IMR-90 (cell line): Measurements from ENCODE around the gene OR1F1. TPM values are rescaled to one million over a fixed set of nuclear protein-coding genes. Genes with fewer than 3 reads are reported as not detected.
"Not testable (repeated sequence)": the region's sequence is repeated elsewhere in the genome, so short reads cannot be mapped to it uniquely, and the experiment has no call there.

Experiments
- ATAC-seq: fragments of 200-7000 bp; cut with Tn5 transposase; 2 replicates; pipeline ENCODE4 v1.9.1; 2020; ENCODE audit warnings: low read depth, mild to moderate bottlenecking, moderate library complexity
- BruUV-seq: library from RNA; stranded (reverse); fragments of 400-500 nt; replicated peaks from 2 replicates; lab custom pipeline; 2021; lab: Mats Ljungman, UMichigan
- CTCF ChIA-PET: fragments of 300-600 bp; formaldehyde crosslinking; extraction: SDS; loops from one replicate; lab custom pipeline; 2021; ENCODE audit warnings: antibody characterized with exemption; lab: Yijun Ruan, JAX
- POLR2A ChIA-PET: fragments of 300-600 bp; sonication (Branson Sonifier 250); formaldehyde crosslinking; loops from one replicate; lab custom pipeline; 2022; ENCODE audit warnings: antibody characterized with exemption; ENCODE audit not compliant: unreplicated experiment; lab: Charles Lee
- DNase-seq: peaks from one replicate; pipeline ENCODE4 v3.0.0; 2013
- H2AFZ ChIP-seq: replicated peaks from 2 replicates; pipeline ENCODE3; 2013; ENCODE audit warnings: low read length, mild to moderate bottlenecking; ENCODE audit not compliant: poor library complexity
- H2AK5ac ChIP-seq: 2 replicates; pipeline ENCODE4 v1.6.1; 2013; ENCODE audit warnings: low read depth, low read length, inconsistent platforms
- H2AK9ac ChIP-seq: replicated peaks from 2 replicates; pipeline ENCODE3; 2013; ENCODE audit warnings: mild to moderate bottlenecking, low read depth, low read length, moderate library complexity; ENCODE audit not compliant: poor library complexity
- H2BK120ac ChIP-seq: 2 replicates; pipeline ENCODE4 v1.6.1; 2013; ENCODE audit warnings: low read depth, low read length, inconsistent platforms
- H2BK15ac ChIP-seq: 3 replicates; pipeline ENCODE4 v1.6.1; 2013; ENCODE audit warnings: low read depth, low read length, inconsistent platforms
- H2BK20ac ChIP-seq: 2 replicates; pipeline ENCODE4 v1.6.1; 2013; ENCODE audit warnings: low read depth, mild to moderate bottlenecking, inconsistent platforms, low read length, moderate library complexity
- H2BK5ac ChIP-seq: 2 replicates; pipeline ENCODE4 v1.6.1; 2013; ENCODE audit warnings: mild to moderate bottlenecking, low read depth, low read length, inconsistent platforms; ENCODE audit not compliant: poor library complexity, severe bottlenecking
- H3K14ac ChIP-seq: replicated peaks from 2 replicates; pipeline ENCODE4 v1.6.1; 2013; ENCODE audit warnings: low read depth, low read length, inconsistent platforms
- H3K18ac ChIP-seq: 2 replicates; pipeline ENCODE4 v1.6.1; 2013; ENCODE audit warnings: low read depth, low read length, control low read depth
- H3K23ac ChIP-seq: 2 replicates; pipeline ENCODE4 v1.6.1; 2013; ENCODE audit warnings: low read depth, low read length, inconsistent platforms
- H3K27ac ChIP-seq: 2 replicates; pipeline ENCODE4 v1.5.1; 2013; ENCODE audit warnings: mild to moderate bottlenecking, control low read depth, low read length; ENCODE audit not compliant: insufficient read depth
- H3K27me3 ChIP-seq: 2 replicates; pipeline ENCODE4 v1.6.1; 2013; ENCODE audit warnings: low read length; ENCODE audit not compliant: control insufficient read depth, insufficient read depth
- H3K36me3 ChIP-seq: 2 replicates; pipeline ENCODE4 v1.6.1; 2013; ENCODE audit warnings: low read length, mixed read lengths; ENCODE audit not compliant: control insufficient read depth, insufficient read depth
- H3K4ac ChIP-seq: 2 replicates; pipeline ENCODE4 v1.6.1; 2013; ENCODE audit warnings: low read depth, low read length, inconsistent platforms
- H3K4me1 ChIP-seq: 2 replicates; pipeline ENCODE4 v1.6.1; 2013; ENCODE audit warnings: low read length, mixed read lengths; ENCODE audit not compliant: control insufficient read depth, insufficient read depth
- H3K4me2 ChIP-seq: 2 replicates; pipeline ENCODE4 v1.6.1; 2013; ENCODE audit warnings: low read depth, mild to moderate bottlenecking, control low read depth, low read length, moderate library complexity
- H3K4me3 ChIP-seq: 2 replicates; pipeline ENCODE4 v1.5.1; 2013; ENCODE audit warnings: low read depth, mild to moderate bottlenecking, control low read depth, low read length, moderate library complexity; ENCODE audit not compliant: insufficient read depth
- H3K56ac ChIP-seq: 2 replicates; pipeline ENCODE4 v1.6.1; 2013; ENCODE audit warnings: low read length, inconsistent platforms; ENCODE audit not compliant: insufficient read depth; ENCODE audit errors: extremely low read depth
- H3K79me1 ChIP-seq, 2 experiments: 2 replicates each; pipeline ENCODE4 v1.6.1; 2013; ENCODE audit warnings: low read length in 2 of 2, inconsistent platforms in 1 of 2, low read depth in 1 of 2
- H3K9ac ChIP-seq: 2 replicates; pipeline ENCODE4 v1.6.1; 2013; ENCODE audit warnings: low read depth, low read length, control low read depth
- H3K9me1 ChIP-seq: 2 replicates; pipeline ENCODE4 v1.6.1; 2013; ENCODE audit warnings: low read length, inconsistent platforms; ENCODE audit not compliant: insufficient read depth
- H3K9me3 ChIP-seq: 2 replicates; pipeline ENCODE4 v1.6.1; 2013; ENCODE audit warnings: low read length; ENCODE audit not compliant: control insufficient read depth, insufficient read depth
- H4K20me1 ChIP-seq: 2 replicates; pipeline ENCODE4 v1.6.1; 2013; ENCODE audit warnings: low read length, inconsistent platforms; ENCODE audit not compliant: insufficient read depth
- H4K5ac ChIP-seq: 2 replicates; pipeline ENCODE4 v1.6.1; 2013; ENCODE audit warnings: mild to moderate bottlenecking, low read depth, low read length, control low read depth
- H4K8ac ChIP-seq, 2 experiments: 2 replicates each; pipeline ENCODE4 v1.6.1; 2013; ENCODE audit warnings: low read depth in 2 of 2, low read length in 2 of 2, control low read depth in 1 of 2, inconsistent platforms in 1 of 2
- H4K91ac ChIP-seq: 2 replicates; pipeline ENCODE4 v1.6.1; 2013; ENCODE audit warnings: low read depth, low read length, inconsistent platforms; ENCODE audit not compliant: insufficient read depth
- FOS ChIP-seq: fragments of 150-350 bp; IDR thresholded peaks from 2 replicates; pipeline ENCODE4 v1.6.1; 2016; ENCODE audit warnings: low read depth, low read length
- RCOR1 ChIP-seq: IDR thresholded peaks from 2 replicates; pipeline ENCODE4 v1.6.1; 2012; ENCODE audit warnings: mild to moderate bottlenecking, low read length, improper control_type of control experiment; ENCODE audit not compliant: insufficient replicate concordance
- WGBS, 2 experiments: methylation state at CpG; one replicate each; pipeline versions ENCODE4 v1.1.5 to v1.1.7; 2013; ENCODE audit warnings: missing lambda C conversion rate in 2 of 2; ENCODE audit not compliant: insufficient read length in 1 of 2; ENCODE audit errors: extremely low coverage in 2 of 2; 5-methylcytosine and 5-hydroxymethylcytosine counted together
- dilution Hi-C: fragments of 300-500 bp; cut with HindIII; formaldehyde crosslinking; loops from one replicate; pipeline ENCODE4 v1.14.3; 2018; ENCODE audit warnings: low sequenced_read_pairs; ENCODE audit not compliant: unreplicated experiment
- in situ Hi-C: fragments of 300-500 bp; cut with MboI; formaldehyde crosslinking; loops from 3 replicates; pipeline ENCODE4 v1.14.3; 2019; ENCODE audit warnings: low sequenced_read_pairs, inconsistent platforms, mixed read lengths
- intact Hi-C: fragments of 100-400 bp; cut with micrococcal nuclease; formaldehyde crosslinking; loops from 2 replicates; pipeline ENCODE4 v1.10.0; 2022
- polyA plus RNA-seq, 3 experiments: library from polyadenylated mRNA; depleted of rRNA; stranded (reverse); fragments of >200 nt; gene quantifications; 2 replicates each; pipeline ENCODE4 v1.2.3, GENCODE V29; 2012; ENCODE audit warnings: low replicate concordance in 1 of 3
- total RNA-seq: library from RNA; depleted of rRNA; stranded (reverse); fragments of >200 nt; gene quantifications from 2 replicates; pipeline ENCODE4 v1.2.3, GENCODE V29; 2012

The OR1F1 gene
- total and polyA plus RNA-seq, 2 of the 4 experiments (the other 2 are of a cell fraction), result 0.12 TPM; not detected in 1

GRCh38 chr16:3180445-3180878, 7.5 kb upstream of the OR1F1 start:
- Histone ChIP-seq H3K9me3 (no peaks in the 10 kb centered on the region), H3K18ac (no peak overlapping the region), H2AFZ (no peak overlapping the region), H2BK120ac (no peak overlapping the region), H3K27me3 (peaks cover 32% of the 10 kb centered on the region), H3K36me3 (no peaks in the 10 kb centered on the region), H2AK5ac (no peak overlapping the region), H2BK15ac (no peak overlapping the region), H3K4me3 (no peak overlapping the region), H3K4ac (no peak overlapping the region), H4K91ac (no peak overlapping the region), H3K14ac (no peak overlapping the region), H4K8ac (no peak overlapping the region), H3K9me1 (0 out of 2 replicates have a peak, but pooled peaks cover 2% of the 10 kb centered on the region), H3K56ac (no peak overlapping the region), H3K79me1 (no peaks in the 10 kb centered on the region), H3K9ac (no peak overlapping the region), H3K27ac (no peak overlapping the region), H2BK20ac (no peak overlapping the region), H2AK9ac (no peak overlapping the region), H2BK5ac (no peak overlapping the region), H3K4me1 (no peaks in the 10 kb centered on the region; the same call in 1 of the 2 replicates), H4K20me1 (no peaks in the 10 kb centered on the region; the same call in 1 of the 2 replicates), H4K5ac (no peak overlapping the region), H3K23ac (no peak overlapping the region), H3K4me2 (no peak overlapping the region)
- DNase-seq, result no peak
- intact Hi-C loops, result no loop called here
- TF ChIP-seq FOS (peak; percentile 43; the same call in 1 of the 2 replicates), RCOR1 (no peak)
- WGBS, 2 experiments, result 40% methylated on average over 1 of the region's 21 CpGs; no CpG with 5 or more reads in 1 of the 2 experiments
- dilution Hi-C loops, result no loop called here
- BruUV-seq, result no TSS peak
- ATAC-seq, result no peak
- CTCF ChIA-PET, result no interaction called here
- in situ Hi-C loops, result no loop called here
- POLR2A ChIA-PET, result no interaction called here

GRCh38 chr16:3182293-3182607, 5.8 kb upstream of the OR1F1 start:
- H3K4me1 ChIP-seq, H2BK20ac ChIP-seq, intact Hi-C loops, H3K14ac ChIP-seq, H2AFZ ChIP-seq, DNase-seq, H3K79me1 ChIP-seq, H3K56ac ChIP-seq, in situ Hi-C loops, H3K23ac ChIP-seq, H3K9ac ChIP-seq, H4K91ac ChIP-seq, H4K8ac ChIP-seq, H4K20me1 ChIP-seq, H3K27ac ChIP-seq, H3K36me3 ChIP-seq, H2AK5ac ChIP-seq, dilution Hi-C loops, H2BK120ac ChIP-seq, H2BK5ac ChIP-seq, ATAC-seq, H2AK9ac ChIP-seq, H2BK15ac ChIP-seq, H3K4me3 ChIP-seq, H3K9me1 ChIP-seq, H3K4me2 ChIP-seq, H4K5ac ChIP-seq, H3K18ac ChIP-seq, H3K4ac ChIP-seq, H3K9me3 ChIP-seq, BruUV-seq: not testable (repeated sequence)
- H3K27me3 ChIP-seq, result peaks cover 28% of the 10 kb centered on the region
- CTCF ChIA-PET, result interaction anchor here (1.0 kb wide), 1 partner anchor 16 kb away, joined by 3 read pairs; no protein-coding TSS in a partner anchor
- POLR2A ChIA-PET, result interaction anchor here (0.6 kb wide), 1 partner anchor 23 kb away, joined by 3 read pairs; no protein-coding TSS in a partner anchor
- WGBS, 2 experiments, result no CpG with 5 or more reads among the region's 8 CpGs
